ENCODE data around the gene CBARP. TPM values are rescaled to one million over a fixed set of nuclear protein-coding genes. Genes with fewer than 3 reads are reported as not detected.
"Not testable (repeated sequence)": the region's sequence is repeated elsewhere in the genome, so short reads cannot be mapped to it uniquely, and the experiment has no call there.

CBARP gene
- total and polyA plus RNA-seq, 11 donors: 0.60 to 2.2 (median 1.6) TPM

- 0 to 3% (median 1%) methylated on average over 14 to 74 of the region's 74 CpGs for WGBS, 4 donors
- TF ChIP-seq CTCF (IDR thresholded peaks at IDR 0.05) (peak; percentile 56 to 95 (median 85)), POLR2A (IDR thresholded peaks at IDR 0.05) (no peak)
- H3K9me3 ChIP-seq: no peaks in the 10 kb centered on the region
- no peaks in the 10 kb centered on the region for H3K27me3 ChIP-seq
- DNase-seq: peak; percentile 88 to 93 (median 89)
- H3K4me1 ChIP-seq: peaks cover 15 to 75% (median 57%) of the 10 kb centered on the region in 12 donors
- ATAC-seq: peak in 2 of 4 donors; percentile 7 to 8
- H3K36me3 ChIP-seq: peaks cover under 1 to 26% (median 16%) of the 10 kb centered on the region in 9 donors
- peak overlapping the region; percentile 96 to 100 (median 100) for H3K27ac ChIP-seq
- intact Hi-C loops (cut with DNase I): loop anchor here in 3 of 10 donors (1.0 to 10.0 kb wide), 3 partner anchors 17 to 324 kb away; partner anchors contain the start of genes ARID3A (in 1 of the 3) and CIRBP (in 1 of the 3)
- peak overlapping the region; percentile 43 to 97 (median 84) for H3K4me3 ChIP-seq
Measured at GRCh38 chr19:1248786-1249297, 11.0 kb upstream of the CBARP start.

- H3K36me3 ChIP-seq: peaks cover 0 to 22% (median 14%) of the 10 kb centered on the region in 9 donors
- intact Hi-C loops (cut with DNase I): loop anchor here in 1 of 10 donors (1.0 to 10.0 kb wide), 2 partner anchors 21 to 323 kb away; partner anchors contain the start of genes ARID3A and CIRBP
Measured at GRCh38 chr19:1248139-1248785, 10.5 kb upstream of the CBARP start, which contains the start of gene MIDN. Gene MIDN, plus strand, starts transcription at chr19:1248583. Its CDS starts 1,714 bp downstream, at chr19:1250297.

GRCh38 chr19:1247748-1248138 lies 9.9 kb upstream of the CBARP start:
- Histone ChIP-seq H3K36me3 (peaks cover 0 to 22% (median 14%) of the 10 kb centered on the region in 9 donors), H3K27ac (peak overlapping the region; percentile 96 to 100 (median 100)), H3K9me3 (no peaks in the 10 kb centered on the region), H3K4me1 (peaks cover 10 to 75% (median 60%) of the 10 kb centered on the region in 12 donors), H3K27me3 (no peaks in the 10 kb centered on the region), H3K4me3 (peak overlapping the region in 11 of 12 donors; percentile 43 to 97 (median 83))
- TF ChIP-seq CTCF (IDR thresholded peaks at IDR 0.05) (no peak), POLR2A (IDR thresholded peaks at IDR 0.05) (no peak)
- DNase-seq: peak in 1 of 5 donors; percentile 85
- intact Hi-C loops (cut with DNase I): loop anchor here in 1 of 10 donors (1.0 to 10.0 kb wide), 2 partner anchors 22 to 323 kb away; partner anchors contain the start of genes ARID3A and CIRBP
- no peak for ATAC-seq
- 63 to 94% (median 65%) methylated on average over 5 to 8 of the region's 8 CpGs for WGBS, 4 donors

More at GRCh38 chr19:1248139-1248785, 10.5 kb upstream of the CBARP start, which contains the start of gene MIDN:
- ATAC-seq (peak; percentile 8 to 36 (median 23)), DNase-seq (peak; percentile 89 to 93 (median 91))
- TF ChIP-seq CTCF (IDR thresholded peaks at IDR 0.05) (peak in 7 of 12 donors; percentile 17 to 59 (median 48)), POLR2A (IDR thresholded peaks at IDR 0.05) (peak; percentile 65 to 96)
- 1 to 2% (median 2%) methylated on average over 24 to 60 of the region's 60 CpGs for WGBS, 4 donors
- H3K4me3 ChIP-seq: peak within 1 kb of the TSS; percentile 43 to 97 (median 84)
- no peaks in the 10 kb centered on the region for H3K27me3 ChIP-seq
- H3K27ac ChIP-seq: peak within 1 kb of the TSS; percentile 96 to 100 (median 100)
- no peaks in the 10 kb centered on the region for H3K9me3 ChIP-seq
- H3K4me1 ChIP-seq: peaks cover 10 to 75% (median 57%) of the 10 kb centered on the region in 12 donors

- WGBS, 4 donors: 60 to 68% (median 64%) methylated on average over 25 to 27 of the region's 27 CpGs
- H3K36me3 ChIP-seq: peaks cover 0 to 16% (median 8%) of the 10 kb centered on the region in 9 donors
- intact Hi-C loops (cut with DNase I): loop anchor here in 1 of 10 donors (10.0 kb wide), 1 partner anchor 322 kb away; the partner anchor contains the start of gene ARID3A
- H3K4me1 ChIP-seq: peaks cover 10 to 72% (median 59%) of the 10 kb centered on the region in 12 donors
- peak overlapping the region in 1 of 12 donors; percentile 0 for H3K4me3 ChIP-seq
- ATAC-seq, H3K27me3 ChIP-seq, H3K9me3 ChIP-seq: not testable (repeated sequence)
- H3K27ac ChIP-seq: peak overlapping the region; percentile 74 to 100 (median 99)
- DNase-seq: peak in 3 of 5 donors; percentile 39 to 72 (median 54)
Measured at GRCh38 chr19:1246265-1247087, 8.7 kb upstream of the CBARP start.
